Cardiac muscle cell (in vitro differentiated cells and primary cell): ENCODE results near the gene GLCE. TPM values are rescaled to one million over a fixed set of nuclear protein-coding genes. Genes with fewer than 3 reads are reported as not detected.
A peak's percentile ranks its signal among the peaks of the same experiment; 100 is the strongest.

Source experiments
- DNase-seq, 2 donors: peaks; one replicate each; pipeline versions ENCODE4 v3.0.0 to v3.0.0-alpha.2; 2010 to 2017; ENCODE audit warnings: low read depth in 1 of 2, low spot score in 1 of 2
- H3K27ac ChIP-seq: fragments of 200-600 bp; sonication (generic); 2 replicates; pipeline ENCODE4 v1.5.1; 2016
- H3K27me3 ChIP-seq: fragments of 200-600 bp; sonication (generic); 2 replicates; pipeline ENCODE4 v1.6.0; 2016; ENCODE audit warnings: control low read depth
- H3K36me3 ChIP-seq: fragments of 200-600 bp; sonication (generic); 2 replicates; pipeline ENCODE4 v1.5.1; 2016; ENCODE audit warnings: control low read depth
- H3K4me1 ChIP-seq: fragments of 200-600 bp; sonication (generic); 2 replicates; pipeline ENCODE4 v1.8.1; 2017; ENCODE audit warnings: low read depth, mild to moderate bottlenecking, mixed run types
- H3K4me3 ChIP-seq: fragments of 200-600 bp; sonication (generic); 2 replicates; pipeline ENCODE4 v1.5.1; 2016; ENCODE audit warnings: mild to moderate bottlenecking
- H3K9me3 ChIP-seq: fragments of 200-600 bp; sonication (generic); 2 replicates; pipeline ENCODE4 v1.5.1; 2017; ENCODE audit warnings: low read depth, mild to moderate bottlenecking, control low read depth
- CTCF ChIP-seq: IDR thresholded peaks from 2 replicates; pipeline ENCODE4 v1.5.1; 2012; ENCODE audit warnings: low read depth, mild to moderate bottlenecking, low read length
- polyA plus RNA-seq: library from polyadenylated mRNA; unstranded; fragments of >200 nt; fragmentation: Nextera tagmentation; extraction: Ambion mirVana; gene quantifications from 2 replicates; pipeline ENCODE4 v1.2.1, GENCODE V29; 2016
- total RNA-seq: library from RNA; depleted of rRNA; stranded (reverse); fragments of >200 nt; gene quantifications from 2 replicates; pipeline ENCODE4 v1.2.3, GENCODE V29; 2016

Gene GLCE
- total and polyA plus RNA-seq, 2 experiments from 2014 or later = 6.1 to 9.3 TPM

- no peaks in the 10 kb centered on the region for H3K36me3 ChIP-seq
- DNase-seq = peak; percentile 44 to 67
- no peaks in the 10 kb centered on the region for H3K9me3 ChIP-seq
- H3K27ac ChIP-seq = peak overlapping the region; percentile 83
- peaks cover 7% of the 10 kb centered on the region for H3K4me1 ChIP-seq
- peak overlapping the region; percentile 82 for H3K4me3 ChIP-seq
- TF ChIP-seq CTCF = peak; percentile 42
- no peaks in the 10 kb centered on the region for H3K27me3 ChIP-seq
Observed at GRCh38 chr15:69161079-69161877, 843 bp downstream of the GLCE start.

- TF ChIP-seq CTCF = no peak
- H3K27me3 ChIP-seq = no peaks in the 10 kb centered on the region
Observed at GRCh38 chr15:69161878-69162213, 1.4 kb downstream of the GLCE start.

GRCh38 chr15:69163141-69163669 lies 2.8 kb downstream of the GLCE start:
- H3K9me3 ChIP-seq = no peaks in the 10 kb centered on the region
- DNase-seq = no peak
- H3K27me3 ChIP-seq = no peaks in the 10 kb centered on the region
- no peak for TF ChIP-seq CTCF
- H3K4me1 ChIP-seq = peaks cover 7% of the 10 kb centered on the region
- H3K36me3 ChIP-seq = no peaks in the 10 kb centered on the region
- no peak overlapping the region for H3K4me3 ChIP-seq
- no peak overlapping the region for H3K27ac ChIP-seq

More at GRCh38 chr15:69161878-69162213, 1.4 kb downstream of the GLCE start:
- no peak overlapping the region for H3K27ac ChIP-seq
- H3K9me3 ChIP-seq = no peaks in the 10 kb centered on the region
- DNase-seq = no peak
- H3K4me3 ChIP-seq = peak overlapping the region; percentile 82
- H3K36me3 ChIP-seq = no peaks in the 10 kb centered on the region
- H3K4me1 ChIP-seq = peaks cover 7% of the 10 kb centered on the region

GRCh38 chr15:69164807-69165636 lies 4.6 kb downstream of the GLCE start:
- Histone ChIP-seq H3K27ac (no peak overlapping the region), H3K4me1 (peaks cover 7% of the 10 kb centered on the region), H3K4me3 (no peak overlapping the region), H3K36me3 (no peaks in the 10 kb centered on the region), H3K27me3 (no peaks in the 10 kb centered on the region), H3K9me3 (no peaks in the 10 kb centered on the region)
- TF ChIP-seq CTCF = no peak
- peak in 1 of 2 donors; percentile 36 for DNase-seq

GRCh38 chr15:69165637-69166025 lies 5.2 kb downstream of the GLCE start:
- Histone ChIP-seq H3K4me3 (no peak overlapping the region), H3K9me3 (no peaks in the 10 kb centered on the region), H3K4me1 (peaks cover 7% of the 10 kb centered on the region), H3K36me3 (no peaks in the 10 kb centered on the region), H3K27ac (no peak overlapping the region), H3K27me3 (no peaks in the 10 kb centered on the region)
- TF ChIP-seq CTCF = no peak
- DNase-seq = no peak
